Measurements from ENCODE around the gene SP8. TPM values are rescaled to one million over a fixed set of nuclear protein-coding genes. Genes with fewer than 3 reads are reported as not detected.
A peak's percentile ranks its signal among the peaks of the same experiment; 100 is the strongest.

SP8 gene
- polyA plus RNA-seq, 3 donors: not detected

- DNase-seq (ENCODE audit: extremely low read depth in 1 of 11, low read depth in 9 of 11, low spot score in 4 of 11): no peak
These were observed 8.5 kb downstream of the SP8 start for GRCh38 chr7:20778063-20778721.

GRCh38 chr7:20777377-20778062 lies 9.2 kb downstream of the SP8 start:
- no peak for DNase-seq (ENCODE audit: extremely low read depth in 1 of 11, low read depth in 9 of 11, low spot score in 4 of 11)

DNA sequence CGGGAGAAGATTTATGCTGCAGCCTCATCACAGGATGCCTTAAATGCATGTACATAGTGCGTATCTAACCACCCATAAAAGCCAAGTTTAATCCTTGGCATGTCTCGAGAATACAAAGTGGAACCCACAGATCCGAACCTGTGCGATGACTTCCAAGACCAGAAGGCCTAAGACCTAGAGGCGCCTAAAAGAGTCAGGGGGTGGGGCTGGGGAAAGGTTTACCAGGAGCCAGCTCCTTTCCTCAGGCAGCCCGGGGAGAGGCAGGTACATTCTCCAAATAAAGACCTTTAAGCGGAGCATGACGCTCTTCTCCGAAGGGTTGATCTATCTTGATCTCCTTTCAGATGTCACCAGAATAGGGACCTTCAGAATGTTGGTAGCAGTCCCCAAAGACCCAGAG lies 9.7 kb downstream of the SP8 start:
- no peak for DNase-seq (ENCODE audit: extremely low read depth in 1 of 11, low read depth in 9 of 11, low spot score in 4 of 11)

DNA sequence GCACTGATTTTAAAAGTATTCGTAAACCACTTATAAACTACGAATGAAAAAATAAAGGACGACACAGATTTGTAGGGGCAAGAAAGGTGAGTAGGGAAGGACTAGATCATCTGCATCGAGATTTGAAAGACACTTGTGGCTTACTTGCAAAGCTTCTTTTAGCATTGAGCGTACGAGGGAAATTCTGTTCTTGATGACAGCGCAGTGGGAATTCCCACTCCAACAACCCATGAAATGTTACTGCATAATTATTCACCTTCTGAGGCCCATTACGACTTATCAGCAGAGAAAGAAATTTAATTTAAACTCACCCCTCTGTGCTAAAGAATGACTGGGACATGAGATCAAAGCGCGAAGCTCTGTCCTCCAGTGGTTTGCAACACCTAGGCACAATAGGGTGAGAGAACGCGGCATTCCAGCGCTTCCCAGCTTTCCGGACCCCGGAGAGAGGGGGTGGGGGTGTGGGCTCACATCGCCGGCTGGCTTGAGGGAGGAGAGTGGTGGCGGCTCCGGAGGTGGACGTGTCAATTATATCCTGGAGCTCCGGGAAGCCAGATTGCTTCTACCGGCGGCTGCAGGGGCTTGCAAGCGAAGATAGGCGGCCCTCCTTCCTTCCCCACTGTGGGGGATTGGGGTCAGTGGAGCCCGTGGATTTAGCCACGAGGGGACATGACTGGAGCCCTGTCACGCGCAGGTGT lies 10.3 kb downstream of the SP8 start:
- DNase-seq (ENCODE audit: extremely low read depth in 1 of 11, low read depth in 9 of 11, low spot score in 4 of 11): no peak

DNA sequence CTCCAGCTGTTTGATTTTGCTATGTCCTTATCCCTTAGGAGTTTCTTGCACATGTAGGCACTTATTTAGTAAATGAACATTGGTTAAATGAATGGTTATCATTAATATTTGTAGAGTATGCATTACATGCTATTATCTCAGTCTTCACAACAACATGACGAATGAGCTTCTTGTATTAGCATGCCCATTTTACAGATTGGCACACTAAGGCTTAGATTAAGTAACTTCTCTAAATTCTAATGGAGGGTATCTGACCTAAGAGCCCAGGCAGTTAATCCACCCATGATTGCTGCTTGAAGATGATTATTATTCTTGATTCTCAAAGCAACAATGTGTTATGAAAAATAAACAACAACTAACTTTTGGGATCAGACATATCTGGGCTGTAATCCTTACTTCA lies 32.7 kb downstream of the SP8 start:
- DNase-seq (ENCODE audit: extremely low read depth in 1 of 11, low read depth in 9 of 11, low spot score in 4 of 11): no peak

- DNase-seq (ENCODE audit: extremely low read depth in 1 of 11, low read depth in 9 of 11, low spot score in 4 of 11): no peak
These were observed 36.8 kb downstream of the SP8 start for GRCh38 chr7:20749906-20750305.

DNA sequence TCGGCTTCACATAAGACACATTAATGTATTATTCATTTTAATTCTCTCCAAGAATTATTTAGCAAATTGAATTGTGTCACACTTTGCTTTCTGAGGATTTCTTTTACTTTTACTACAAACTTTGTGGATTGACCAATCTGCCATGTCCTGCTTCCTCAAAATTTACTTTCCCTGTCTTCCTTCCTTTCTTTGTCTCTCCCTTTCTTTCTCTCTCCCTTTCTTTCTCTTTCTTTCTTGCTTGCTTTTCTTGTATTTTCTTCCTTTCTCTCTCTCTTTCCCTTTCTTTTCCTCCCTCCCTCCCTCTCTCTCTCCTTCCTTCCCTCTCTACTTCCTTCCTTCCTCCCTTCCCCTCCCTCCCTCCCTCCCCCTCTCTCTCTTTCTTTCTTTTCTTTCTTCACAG lies 37.8 kb downstream of the SP8 start:
- no peak for DNase-seq (ENCODE audit: extremely low read depth in 1 of 11, low read depth in 9 of 11, low spot score in 4 of 11)

- DNase-seq (ENCODE audit: extremely low read depth in 1 of 11, low read depth in 9 of 11, low spot score in 4 of 11): no peak
These were observed 39.7 kb downstream of the SP8 start for GRCh38 chr7:20747001-20747400.

DNA sequence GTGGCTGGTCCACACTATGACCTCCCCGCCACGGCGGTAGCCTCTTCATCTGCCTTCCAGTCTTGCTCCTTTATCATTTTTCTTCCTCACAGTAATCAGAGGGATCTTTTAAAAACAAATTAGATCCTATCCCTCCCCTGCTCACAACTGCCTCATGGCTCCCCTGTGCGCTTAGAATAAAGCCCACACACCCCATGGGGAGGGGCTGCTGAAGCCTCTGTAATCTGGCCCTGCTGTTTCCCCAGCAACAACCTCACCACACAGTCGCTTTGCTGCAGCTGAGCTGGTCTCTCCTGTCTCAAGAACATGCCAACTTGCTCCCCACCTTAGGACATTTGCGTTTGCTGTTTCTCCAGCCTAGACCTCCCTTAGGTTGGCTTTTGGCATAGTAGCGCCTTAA lies 41.0 kb downstream of the SP8 start:
- DNase-seq (ENCODE audit: extremely low read depth in 1 of 11, low read depth in 9 of 11, low spot score in 4 of 11): no peak

DNA sequence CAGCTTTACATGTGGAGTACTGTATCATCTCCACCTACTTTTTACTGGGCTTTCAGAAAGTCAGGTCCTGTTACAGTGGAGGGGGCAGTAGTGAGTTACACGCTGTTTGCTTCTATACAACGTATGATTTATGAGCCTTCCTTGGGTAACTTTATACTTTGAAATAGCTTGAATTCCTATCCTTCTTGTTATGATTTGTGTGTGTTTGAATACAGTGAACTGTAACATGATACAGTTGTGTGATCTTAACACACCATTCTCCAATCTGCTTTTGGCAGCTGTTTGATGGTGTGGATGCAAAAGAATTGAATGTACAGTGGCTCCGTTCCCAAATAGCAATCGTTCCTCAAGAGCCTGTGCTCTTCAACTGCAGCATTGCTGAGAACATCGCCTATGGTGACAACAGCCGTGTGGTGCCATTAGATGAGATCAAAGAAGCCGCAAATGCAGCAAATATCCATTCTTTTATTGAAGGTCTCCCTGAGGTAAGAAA lies 41.7 kb downstream of the SP8 start:
- peak; percentile 16 to 70 (median 44) for DNase-seq (ENCODE audit: extremely low read depth in 1 of 11, low read depth in 9 of 11, low spot score in 4 of 11)

DNA sequence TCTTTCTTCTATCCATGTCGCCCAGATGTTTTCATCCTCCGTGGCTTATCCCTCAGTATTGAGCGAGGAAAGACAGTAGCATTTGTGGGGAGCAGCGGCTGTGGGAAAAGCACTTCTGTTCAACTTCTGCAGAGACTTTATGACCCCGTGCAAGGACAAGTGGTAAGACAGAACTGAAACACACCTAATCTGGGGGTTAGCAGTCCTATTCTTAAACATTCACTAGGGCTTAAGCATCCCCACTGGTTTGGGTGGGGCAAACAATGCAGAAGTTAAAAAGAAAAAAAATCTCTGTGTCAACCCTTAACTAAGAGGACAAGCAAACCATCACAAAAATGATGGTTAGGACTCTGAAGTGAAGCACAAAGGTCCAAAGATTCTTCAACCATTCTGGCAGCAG lies 43.8 kb downstream of the SP8 start:
- no peak for DNase-seq (ENCODE audit: extremely low read depth in 1 of 11, low read depth in 9 of 11, low spot score in 4 of 11)

GRCh38 chr7:20741801-20742200 lies 44.9 kb downstream of the SP8 start:
- DNase-seq (ENCODE audit: extremely low read depth in 1 of 11, low read depth in 9 of 11, low spot score in 4 of 11): no peak

DNA sequence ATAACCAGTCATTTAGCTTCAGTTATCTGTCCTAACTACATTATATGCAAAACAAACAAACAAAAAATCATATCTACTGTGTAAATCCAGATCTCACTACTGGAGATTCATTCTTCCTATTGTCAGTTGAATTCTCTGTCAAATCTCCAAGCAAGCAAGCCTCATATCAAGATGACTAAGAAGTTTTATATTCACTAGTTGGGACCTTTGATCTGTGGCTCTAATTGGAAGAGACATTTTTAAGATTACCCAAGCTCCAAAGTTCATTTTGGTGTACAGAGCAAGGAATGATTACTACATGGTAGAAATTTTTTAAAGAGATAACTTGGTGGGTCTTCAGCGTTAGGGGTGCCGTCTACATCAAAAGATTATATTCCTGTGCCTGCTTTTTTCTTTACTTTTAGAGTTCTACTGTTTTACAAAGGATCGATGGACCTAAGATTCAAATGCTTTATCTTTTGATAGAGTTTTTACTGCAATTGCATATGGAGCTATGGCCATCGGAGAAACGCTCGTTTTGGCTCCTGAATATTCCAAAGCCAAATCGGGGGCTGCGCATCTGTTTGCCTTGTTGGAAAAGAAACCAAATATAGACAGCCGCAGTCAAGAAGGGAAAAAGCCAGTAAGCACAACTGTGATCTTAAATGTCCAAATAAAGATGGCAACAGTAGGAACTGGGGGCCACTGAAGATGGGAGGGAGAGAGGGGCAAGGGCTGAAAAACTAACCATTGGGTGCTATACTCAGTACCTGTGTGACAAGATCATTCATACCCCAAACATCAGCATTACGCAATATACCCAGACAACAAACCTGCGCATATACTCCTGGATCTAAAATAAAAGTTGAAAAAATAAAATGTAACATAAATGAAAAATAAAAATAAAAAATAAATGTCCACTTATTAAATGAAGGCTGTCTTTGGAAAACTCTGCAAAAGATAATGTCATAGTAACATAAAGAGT lies 47.9 kb downstream of the SP8 start:
- DNase-seq (ENCODE audit: extremely low read depth in 1 of 11, low read depth in 9 of 11, low spot score in 4 of 11): peak in 1 of 11 donors; percentile 9

GRCh38 chr7:20737840-20738448 lies 48.7 kb downstream of the SP8 start:
- no peak for DNase-seq (ENCODE audit: extremely low read depth in 1 of 11, low read depth in 9 of 11, low spot score in 4 of 11)

GRCh38 chr7:20735346-20736065 lies 51.2 kb downstream of the SP8 start:
- DNase-seq (ENCODE audit: extremely low read depth in 1 of 11, low read depth in 9 of 11, low spot score in 4 of 11): no peak

All from renal cortex interstitium (tissue), 11 donors.